Loucy (cell line): ENCODE measurements around the gene SMARCD3.

ENCODE experiments used
- H2AFZ ChIP-seq: fragments of 200-600 bp; sonication (generic); 2 replicates; pipeline ENCODE4 v1.6.0; 2016; ENCODE audit warnings: antibody characterized with exemption, mild to moderate bottlenecking, low read length, moderate library complexity
- H3F3A ChIP-seq: fragments of 200-600 bp; 2 replicates; pipeline ENCODE4 v1.6.0; 2016; ENCODE audit warnings: antibody characterized with exemption, low read depth, mild to moderate bottlenecking
- H3K27me3 ChIP-seq: fragments of 200-600 bp; sonication (generic); 2 replicates; pipeline ENCODE4 v1.6.1; 2014; ENCODE audit warnings: low read length, mild to moderate bottlenecking; ENCODE audit not compliant: insufficient read depth, poor library complexity, severe bottlenecking
- H3K36me3 ChIP-seq: fragments of 200-600 bp; sonication (generic); 2 replicates; pipeline ENCODE4 v1.6.1; 2016; ENCODE audit warnings: low read length; ENCODE audit not compliant: insufficient read depth
- H3K4me1 ChIP-seq: fragments of 200-600 bp; sonication (generic); 2 replicates; pipeline ENCODE4 v1.5.1; 2014; ENCODE audit warnings: low read length, mild to moderate bottlenecking; ENCODE audit not compliant: insufficient read depth, poor library complexity, severe bottlenecking
- H3K4me2 ChIP-seq: fragments of 200-600 bp; sonication (generic); 2 replicates; pipeline ENCODE4 v1.6.0; 2014; ENCODE audit warnings: antibody characterized with exemption, low read length, low read depth, mild to moderate bottlenecking; ENCODE audit not compliant: poor library complexity, severe bottlenecking
- H3K4me3 ChIP-seq: fragments of 200-600 bp; sonication (generic); 2 replicates; pipeline ENCODE4 v1.5.1; 2014; ENCODE audit warnings: low read length, mild to moderate bottlenecking, mixed read lengths; ENCODE audit not compliant: poor library complexity, severe bottlenecking
- H3K79me2 ChIP-seq: fragments of 200-600 bp; sonication (generic); 2 replicates; pipeline ENCODE4 v1.6.1; 2014; ENCODE audit warnings: low read length; ENCODE audit not compliant: insufficient read depth
- H3K9ac ChIP-seq: fragments of 200-600 bp; sonication (generic); 2 replicates; pipeline ENCODE4 v1.6.0; 2014; ENCODE audit warnings: mild to moderate bottlenecking, low read depth, low read length, moderate library complexity; ENCODE audit not compliant: poor library complexity, severe bottlenecking
- H3K9me2 ChIP-seq: fragments of 200-600 bp; sonication (generic); replicated peaks from 2 replicates; pipeline ENCODE4 v1.6.1; 2016; ENCODE audit warnings: low read depth, low read length, mixed read lengths
- H3K9me3 ChIP-seq: fragments of 200-600 bp; sonication (generic); 2 replicates; pipeline ENCODE4 v1.6.1; 2014; ENCODE audit warnings: mild to moderate bottlenecking, antibody characterized with exemption, low read length, low read depth; ENCODE audit not compliant: insufficient read depth
- H4K20me1 ChIP-seq: fragments of 200-600 bp; sonication (generic); 2 replicates; pipeline ENCODE4 v1.6.0; 2014; ENCODE audit warnings: antibody characterized with exemption, low read length, mild to moderate bottlenecking; ENCODE audit not compliant: insufficient read depth, poor library complexity, severe bottlenecking
- EZH2phosphoT487 ChIP-seq: fragments of 200-600 bp; IDR thresholded peaks from 2 replicates; pipeline ENCODE4 v1.6.1; 2018; ENCODE audit warnings: antibody characterized with exemption, mild to moderate bottlenecking, moderate library complexity, borderline replicate concordance
- TF ChIP-seq, protein P1 (sequence below): fragments of 200-600 bp; sonication (generic); conservative IDR thresholded peaks from 2 replicates; pipeline ENCODE4 v1.5.1; 2014; ENCODE audit warnings: mild to moderate bottlenecking, antibody characterized with exemption, low read length

Gene SMARCD3

DNA sequence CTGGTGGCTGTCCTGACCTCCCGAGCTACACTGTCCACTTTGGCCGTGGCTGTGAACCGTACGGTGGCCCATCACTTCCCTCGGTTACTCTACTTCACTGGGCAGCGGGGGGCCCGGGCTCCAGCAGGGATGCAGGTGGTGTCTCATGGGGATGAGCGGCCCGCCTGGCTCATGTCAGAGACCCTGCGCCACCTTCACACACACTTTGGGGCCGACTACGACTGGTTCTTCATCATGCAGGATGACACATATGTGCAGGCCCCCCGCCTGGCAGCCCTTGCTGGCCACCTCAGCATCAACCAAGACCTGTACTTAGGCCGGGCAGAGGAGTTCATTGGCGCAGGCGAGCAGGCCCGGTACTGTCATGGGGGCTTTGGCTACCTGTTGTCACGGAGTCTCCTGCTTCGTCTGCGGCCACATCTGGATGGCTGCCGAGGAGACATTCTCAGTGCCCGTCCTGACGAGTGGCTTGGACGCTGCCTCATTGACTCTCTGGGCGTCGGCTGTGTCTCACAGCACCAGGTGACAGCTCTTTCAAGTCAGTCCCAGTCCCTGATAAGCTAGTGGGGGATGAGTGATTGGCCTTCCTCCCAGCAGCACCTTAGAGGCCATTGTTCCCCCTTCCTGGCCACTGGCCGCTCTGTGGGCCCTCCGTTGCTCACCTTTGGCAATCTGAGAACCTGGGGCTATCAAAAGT lies 13.3 kb downstream of the SMARCD3 start:
- no peak overlapping the region for H2AFZ ChIP-seq
- peaks cover 28% of the 10 kb centered on the region for H3K4me1 ChIP-seq
- H3K9ac ChIP-seq: no peak overlapping the region
- H3K79me2 ChIP-seq: peaks cover 45% of the 10 kb centered on the region
- peak overlapping the region; percentile 91 for H3K4me2 ChIP-seq
- peaks cover 5% of the 10 kb centered on the region for H3K27me3 ChIP-seq
- no peaks in the 10 kb centered on the region for H3K9me3 ChIP-seq
- no peak for TF ChIP-seq EZH2phosphoT487
- TF ChIP-seq, protein P1, sequence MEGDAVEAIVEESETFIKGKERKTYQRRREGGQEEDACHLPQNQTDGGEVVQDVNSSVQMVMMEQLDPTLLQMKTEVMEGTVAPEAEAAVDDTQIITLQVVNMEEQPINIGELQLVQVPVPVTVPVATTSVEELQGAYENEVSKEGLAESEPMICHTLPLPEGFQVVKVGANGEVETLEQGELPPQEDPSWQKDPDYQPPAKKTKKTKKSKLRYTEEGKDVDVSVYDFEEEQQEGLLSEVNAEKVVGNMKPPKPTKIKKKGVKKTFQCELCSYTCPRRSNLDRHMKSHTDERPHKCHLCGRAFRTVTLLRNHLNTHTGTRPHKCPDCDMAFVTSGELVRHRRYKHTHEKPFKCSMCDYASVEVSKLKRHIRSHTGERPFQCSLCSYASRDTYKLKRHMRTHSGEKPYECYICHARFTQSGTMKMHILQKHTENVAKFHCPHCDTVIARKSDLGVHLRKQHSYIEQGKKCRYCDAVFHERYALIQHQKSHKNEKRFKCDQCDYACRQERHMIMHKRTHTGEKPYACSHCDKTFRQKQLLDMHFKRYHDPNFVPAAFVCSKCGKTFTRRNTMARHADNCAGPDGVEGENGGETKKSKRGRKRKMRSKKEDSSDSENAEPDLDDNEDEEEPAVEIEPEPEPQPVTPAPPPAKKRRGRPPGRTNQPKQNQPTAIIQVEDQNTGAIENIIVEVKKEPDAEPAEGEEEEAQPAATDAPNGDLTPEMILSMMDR: no peak
- no peaks in the 10 kb centered on the region for H3K9me2 ChIP-seq
- peaks cover 44% of the 10 kb centered on the region for H4K20me1 ChIP-seq
- peak overlapping the region; percentile 99 for H3K4me3 ChIP-seq
- H3K36me3 ChIP-seq: peaks cover 23% of the 10 kb centered on the region; the same call in 1 of the 2 replicates
- no peaks in the 10 kb centered on the region for H3F3A ChIP-seq

- peaks cover 44% of the 10 kb centered on the region for H4K20me1 ChIP-seq
- H3K4me2 ChIP-seq: peak overlapping the region; percentile 91
- peak overlapping the region; percentile 99 for H3K9ac ChIP-seq
- no peaks in the 10 kb centered on the region for H3K9me3 ChIP-seq
- H2AFZ ChIP-seq: no peak overlapping the region
- H3K36me3 ChIP-seq: peaks cover 19% of the 10 kb centered on the region; the same call in 1 of the 2 replicates
- no peak for TF ChIP-seq EZH2phosphoT487
- TF ChIP-seq, protein P1: no peak
- H3K79me2 ChIP-seq: peaks cover 45% of the 10 kb centered on the region
- peaks cover 28% of the 10 kb centered on the region for H3K4me1 ChIP-seq
- no peaks in the 10 kb centered on the region for H3F3A ChIP-seq
- no peaks in the 10 kb centered on the region for H3K9me2 ChIP-seq
- peak overlapping the region; percentile 99 for H3K4me3 ChIP-seq
- H3K27me3 ChIP-seq: peaks cover 5% of the 10 kb centered on the region
Measured at GRCh38 chr7:151233804-151234203, 14.7 kb downstream of the SMARCD3 start.

DNA sequence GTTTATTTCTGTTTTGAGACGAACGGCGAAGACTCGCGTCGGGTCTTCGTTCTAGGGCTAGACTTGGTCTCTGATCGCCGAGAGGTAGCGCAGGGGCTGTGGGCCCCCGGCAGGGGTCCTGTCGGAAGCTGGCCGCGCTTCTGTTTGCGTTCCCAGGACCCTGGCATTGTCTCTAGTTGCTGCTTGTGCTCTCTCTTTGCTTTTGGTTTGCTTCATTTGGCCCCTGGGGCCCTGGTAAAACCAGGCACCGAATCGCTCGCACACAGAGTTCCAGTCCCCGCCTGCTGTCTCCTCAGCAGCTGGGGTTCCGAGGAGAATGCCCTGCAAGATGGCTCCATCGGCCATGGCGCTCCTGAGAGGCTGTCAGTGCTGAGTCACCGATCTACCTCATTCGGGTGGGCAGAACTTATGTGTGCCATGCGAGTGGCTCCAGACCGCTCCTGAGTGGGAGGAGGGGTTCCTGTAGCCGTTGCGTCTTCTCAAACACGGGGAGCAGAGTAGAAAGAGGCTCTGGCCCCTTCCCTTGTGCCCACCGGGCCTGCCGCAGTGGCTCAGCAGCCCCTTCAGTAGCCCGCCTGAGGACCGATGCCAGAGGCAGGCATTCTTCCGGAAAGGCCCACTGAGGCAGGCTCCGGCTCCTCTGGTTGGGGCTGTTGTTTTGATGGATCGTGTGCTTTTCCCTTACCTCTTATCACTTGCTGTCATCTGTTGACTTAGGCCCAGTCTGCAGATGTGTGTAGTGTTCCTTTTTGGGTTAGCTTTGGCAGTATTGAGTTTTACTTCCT lies 15.4 kb downstream of the SMARCD3 start:
- TF ChIP-seq, protein P1: no peak
- TF ChIP-seq EZH2phosphoT487: no peak
- Histone ChIP-seq H3K4me1 (peaks cover 28% of the 10 kb centered on the region), H3K27me3 (peaks cover 5% of the 10 kb centered on the region), H3K4me2 (peak overlapping the region; percentile 91), H3K79me2 (peaks cover 45% of the 10 kb centered on the region), H3K36me3 (peaks cover 13% of the 10 kb centered on the region; the same call in 1 of the 2 replicates), H3K4me3 (peak overlapping the region; percentile 99), H4K20me1 (peaks cover 38% of the 10 kb centered on the region), H2AFZ (0 out of 2 replicates have a peak overlapping the region, but pooled peaks have one; percentile 40), H3F3A (no peaks in the 10 kb centered on the region), H3K9ac (peak overlapping the region; percentile 99), H3K9me3 (no peaks in the 10 kb centered on the region), H3K9me2 (no peaks in the 10 kb centered on the region)
